ENCODE data around the gene MRTO4.

DNA sequence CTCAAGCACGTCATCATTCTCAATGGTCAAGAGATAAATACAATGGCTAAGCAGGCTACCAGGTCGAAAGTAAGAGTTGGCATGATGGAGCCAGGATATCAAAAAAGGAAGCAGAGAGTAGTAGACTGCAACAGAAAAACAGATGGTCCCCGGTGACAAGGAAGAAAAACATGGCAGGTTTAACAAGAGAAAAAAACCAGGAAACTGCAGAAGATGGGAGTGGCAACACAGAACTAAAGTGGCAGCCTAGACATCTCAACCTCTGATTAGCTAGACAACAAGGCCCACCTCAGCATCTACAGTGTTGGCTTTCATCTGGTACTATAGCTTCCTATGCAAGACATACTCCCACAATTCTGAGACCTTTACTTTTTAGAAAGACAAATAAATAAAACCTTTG lies 44.7 kb upstream of the MRTO4 start:
- TF ChIP-seq, protein P1, sequence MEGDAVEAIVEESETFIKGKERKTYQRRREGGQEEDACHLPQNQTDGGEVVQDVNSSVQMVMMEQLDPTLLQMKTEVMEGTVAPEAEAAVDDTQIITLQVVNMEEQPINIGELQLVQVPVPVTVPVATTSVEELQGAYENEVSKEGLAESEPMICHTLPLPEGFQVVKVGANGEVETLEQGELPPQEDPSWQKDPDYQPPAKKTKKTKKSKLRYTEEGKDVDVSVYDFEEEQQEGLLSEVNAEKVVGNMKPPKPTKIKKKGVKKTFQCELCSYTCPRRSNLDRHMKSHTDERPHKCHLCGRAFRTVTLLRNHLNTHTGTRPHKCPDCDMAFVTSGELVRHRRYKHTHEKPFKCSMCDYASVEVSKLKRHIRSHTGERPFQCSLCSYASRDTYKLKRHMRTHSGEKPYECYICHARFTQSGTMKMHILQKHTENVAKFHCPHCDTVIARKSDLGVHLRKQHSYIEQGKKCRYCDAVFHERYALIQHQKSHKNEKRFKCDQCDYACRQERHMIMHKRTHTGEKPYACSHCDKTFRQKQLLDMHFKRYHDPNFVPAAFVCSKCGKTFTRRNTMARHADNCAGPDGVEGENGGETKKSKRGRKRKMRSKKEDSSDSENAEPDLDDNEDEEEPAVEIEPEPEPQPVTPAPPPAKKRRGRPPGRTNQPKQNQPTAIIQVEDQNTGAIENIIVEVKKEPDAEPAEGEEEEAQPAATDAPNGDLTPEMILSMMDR (IDR thresholded peaks at IDR 0.05): no peak
- no peak for TF ChIP-seq POLR2A (IDR thresholded peaks at IDR 0.05)
